MM.1S (cell line): ENCODE measurements around the gene SORBS2.

Source experiments
- DNase-seq: peaks from one replicate; pipeline ENCODE4 v3.0.0-alpha.2; 2015
- H2AFZ ChIP-seq: fragments of 300-600 bp; sonication (generic); 2 replicates; pipeline ENCODE4 v1.6.0; 2016; ENCODE audit warnings: antibody characterized with exemption, low read length
- H3F3A ChIP-seq: fragments of 300-600 bp; sonication (generic); 2 replicates; pipeline ENCODE4 v1.6.1; 2016; ENCODE audit warnings: mild to moderate bottlenecking, antibody characterized with exemption, low read length, moderate library complexity, mixed read lengths; ENCODE audit not compliant: insufficient read depth
- H3K27ac ChIP-seq: fragments of 300-600 bp; sonication (generic); 2 replicates; pipeline ENCODE4 v1.5.1; 2016; ENCODE audit warnings: mild to moderate bottlenecking, low read length
- H3K27me3 ChIP-seq: fragments of 300-600 bp; sonication (generic); replicated peaks from 2 replicates; pipeline ENCODE4 v1.6.0; 2016; ENCODE audit warnings: low read length; ENCODE audit not compliant: insufficient read depth
- H3K36me3 ChIP-seq: fragments of 300-600 bp; sonication (generic); replicated peaks from 2 replicates; pipeline ENCODE4 v1.6.1; 2016; ENCODE audit warnings: mild to moderate bottlenecking, low read length, mixed read lengths; ENCODE audit not compliant: insufficient read depth
- H3K4me1 ChIP-seq: fragments of 300-600 bp; sonication (generic); 2 replicates; pipeline ENCODE4 v1.6.1; 2016; ENCODE audit warnings: low read length, mixed read lengths
- H3K4me2 ChIP-seq: fragments of 300-600 bp; sonication (generic); 2 replicates; pipeline ENCODE4 v1.6.0; 2016; ENCODE audit warnings: low read depth, low read length
- H3K4me3 ChIP-seq: fragments of 300-600 bp; sonication (generic); 2 replicates; pipeline ENCODE4 v1.5.1; 2016; ENCODE audit warnings: low read length, mixed read lengths
- H3K79me2 ChIP-seq: fragments of 300-600 bp; sonication (generic); 2 replicates; pipeline ENCODE4 v1.6.1; 2016; ENCODE audit warnings: mixed run types, low read length, mixed read lengths
- H3K9ac ChIP-seq: fragments of 300-600 bp; sonication (generic); 2 replicates; pipeline ENCODE4 v1.6.1; 2016; ENCODE audit warnings: low read length, mixed read lengths
- H3K9me2 ChIP-seq: fragments of 300-600 bp; sonication (generic); replicated peaks from 2 replicates; pipeline ENCODE4 v1.6.1; 2016; ENCODE audit warnings: mild to moderate bottlenecking, low read length, mixed read lengths; ENCODE audit not compliant: insufficient read depth
- H3K9me3 ChIP-seq: fragments of 300-600 bp; sonication (generic); replicated peaks from 2 replicates; pipeline ENCODE4 v1.6.1; 2016; ENCODE audit warnings: mild to moderate bottlenecking, low read length, mixed read lengths; ENCODE audit not compliant: insufficient read depth
- H4K20me1 ChIP-seq: fragments of 300-600 bp; sonication (generic); 2 replicates; pipeline ENCODE4 v1.6.1; 2016; ENCODE audit warnings: mild to moderate bottlenecking, low read length, moderate library complexity, mixed read lengths; ENCODE audit not compliant: insufficient read depth
- EZH2 ChIP-seq: fragments of 300-600 bp; sonication (generic); optimal IDR thresholded peaks from 2 replicates; pipeline ENCODE3; 2017; ENCODE audit warnings: low read depth, mild to moderate bottlenecking, antibody characterized with exemption, low read length, mixed read lengths
- EZH2phosphoT487 ChIP-seq: fragments of 300-600 bp; sonication (generic); IDR thresholded peaks from 2 replicates; pipeline ENCODE4 v1.6.1; 2018; ENCODE audit warnings: antibody characterized with exemption, low read length
- TF ChIP-seq, protein P1 (sequence below): fragments of 300-600 bp; sonication (generic); IDR thresholded peaks from 2 replicates; pipeline ENCODE4 v1.5.1; 2016; ENCODE audit warnings: antibody characterized with exemption, low read length, mixed read lengths

SORBS2 gene

DNA sequence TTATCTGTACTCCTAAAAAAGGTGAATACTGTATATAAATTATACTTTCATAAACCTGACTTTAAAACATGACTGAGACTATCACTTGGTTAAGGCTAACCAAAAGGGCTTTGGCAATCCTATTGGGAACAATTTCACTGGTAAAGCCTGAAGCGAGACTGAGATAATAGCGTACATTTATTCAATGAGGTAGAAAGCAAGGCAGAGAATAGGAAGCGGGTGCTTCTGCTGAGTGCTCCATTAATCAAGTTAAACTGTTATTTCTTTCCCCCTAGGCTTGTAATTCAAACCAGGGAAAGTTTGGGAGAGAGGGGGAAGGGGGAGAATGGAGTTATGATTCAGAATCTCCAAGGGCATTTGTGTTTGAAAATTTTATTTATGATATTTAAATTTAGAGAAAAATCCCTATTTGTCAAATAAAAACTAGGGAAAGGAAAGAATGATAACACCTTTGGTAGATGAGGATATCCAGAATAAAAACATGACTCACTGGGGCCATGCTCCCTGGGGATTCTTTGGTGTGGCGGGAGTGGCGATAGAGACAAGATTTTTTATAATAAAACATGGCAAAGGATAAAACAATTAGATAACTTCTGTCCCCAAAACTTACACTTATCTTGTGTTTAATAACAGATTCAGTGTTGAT lies 34.6 kb upstream of the SORBS2 start:
- no peaks in the 10 kb centered on the region for H4K20me1 ChIP-seq
- no peak for DNase-seq
- H3K9me3 ChIP-seq, result no peaks in the 10 kb centered on the region
- H3K9me2 ChIP-seq, result no peaks in the 10 kb centered on the region
- TF ChIP-seq, protein P1, sequence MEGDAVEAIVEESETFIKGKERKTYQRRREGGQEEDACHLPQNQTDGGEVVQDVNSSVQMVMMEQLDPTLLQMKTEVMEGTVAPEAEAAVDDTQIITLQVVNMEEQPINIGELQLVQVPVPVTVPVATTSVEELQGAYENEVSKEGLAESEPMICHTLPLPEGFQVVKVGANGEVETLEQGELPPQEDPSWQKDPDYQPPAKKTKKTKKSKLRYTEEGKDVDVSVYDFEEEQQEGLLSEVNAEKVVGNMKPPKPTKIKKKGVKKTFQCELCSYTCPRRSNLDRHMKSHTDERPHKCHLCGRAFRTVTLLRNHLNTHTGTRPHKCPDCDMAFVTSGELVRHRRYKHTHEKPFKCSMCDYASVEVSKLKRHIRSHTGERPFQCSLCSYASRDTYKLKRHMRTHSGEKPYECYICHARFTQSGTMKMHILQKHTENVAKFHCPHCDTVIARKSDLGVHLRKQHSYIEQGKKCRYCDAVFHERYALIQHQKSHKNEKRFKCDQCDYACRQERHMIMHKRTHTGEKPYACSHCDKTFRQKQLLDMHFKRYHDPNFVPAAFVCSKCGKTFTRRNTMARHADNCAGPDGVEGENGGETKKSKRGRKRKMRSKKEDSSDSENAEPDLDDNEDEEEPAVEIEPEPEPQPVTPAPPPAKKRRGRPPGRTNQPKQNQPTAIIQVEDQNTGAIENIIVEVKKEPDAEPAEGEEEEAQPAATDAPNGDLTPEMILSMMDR, result no peak
- TF ChIP-seq EZH2, result no peak
- no peak for TF ChIP-seq EZH2phosphoT487
- H3K4me2 ChIP-seq, result no peak overlapping the region
- H3K36me3 ChIP-seq, result no peaks in the 10 kb centered on the region
- H3F3A ChIP-seq, result no peaks in the 10 kb centered on the region
- H2AFZ ChIP-seq, result no peak overlapping the region
- H3K9ac ChIP-seq, result no peak overlapping the region
- H3K27me3 ChIP-seq, result no peaks in the 10 kb centered on the region
- H3K79me2 ChIP-seq, result no peaks in the 10 kb centered on the region
- H3K4me1 ChIP-seq, result no peaks in the 10 kb centered on the region
- no peak overlapping the region for H3K27ac ChIP-seq
- H3K4me3 ChIP-seq, result no peak overlapping the region

DNA sequence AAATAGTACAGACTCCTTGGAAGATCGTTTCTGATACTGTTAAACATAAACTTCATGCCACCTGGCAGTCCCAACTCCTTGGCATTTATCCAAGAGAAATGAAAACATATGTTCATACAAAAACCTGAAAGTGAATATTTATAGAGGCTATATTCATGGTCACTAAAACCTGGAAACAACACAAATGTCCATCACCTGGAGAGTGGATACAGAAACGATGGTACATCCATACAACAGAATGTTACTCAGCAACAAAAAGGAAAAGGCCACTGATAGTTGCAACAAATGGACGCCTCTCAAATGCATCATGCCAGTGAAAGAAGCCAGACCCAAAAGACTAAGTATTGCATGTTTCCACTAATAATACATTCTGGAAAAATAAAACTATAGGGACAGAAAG lies 34.0 kb upstream of the SORBS2 start:
- no peak for DNase-seq

DNA sequence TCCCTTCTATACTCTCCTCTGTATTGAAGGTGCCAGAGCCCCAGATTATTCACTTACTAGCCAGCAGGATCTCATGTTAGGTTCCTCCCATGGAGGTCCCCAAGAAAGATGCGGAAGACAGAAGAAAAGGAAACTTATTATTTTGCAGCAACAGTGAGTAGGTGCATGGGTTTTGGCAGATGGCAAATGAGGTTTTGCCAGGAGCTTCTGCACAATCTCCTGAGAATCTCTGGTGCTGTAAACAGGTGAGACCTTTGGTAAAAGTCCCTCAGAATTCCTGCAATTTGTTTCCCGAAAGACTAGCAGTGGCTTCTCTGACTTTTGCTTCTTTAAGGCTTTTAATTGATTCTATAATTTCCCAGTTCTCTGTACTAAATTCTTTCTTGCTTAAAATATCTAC lies 29.5 kb upstream of the SORBS2 start:
- Histone ChIP-seq H3F3A (no peaks in the 10 kb centered on the region), H3K4me1 (no peaks in the 10 kb centered on the region)

More for the DNA sequence above, 34.0 kb upstream of the SORBS2 start:
- Histone ChIP-seq H3K4me3 (no peak overlapping the region), H4K20me1 (no peaks in the 10 kb centered on the region), H3K4me2 (no peak overlapping the region), H3K9ac (no peak overlapping the region), H3K27me3 (no peaks in the 10 kb centered on the region), H3F3A (no peaks in the 10 kb centered on the region), H3K36me3 (no peaks in the 10 kb centered on the region), H2AFZ (no peak overlapping the region), H3K9me2 (no peaks in the 10 kb centered on the region), H3K27ac (no peak overlapping the region), H3K9me3 (no peaks in the 10 kb centered on the region), H3K79me2 (no peaks in the 10 kb centered on the region), H3K4me1 (no peaks in the 10 kb centered on the region)
- TF ChIP-seq EZH2 (no peak), EZH2phosphoT487 (no peak)
- TF ChIP-seq, protein P1, result no peak

More for the DNA sequence above, 29.5 kb upstream of the SORBS2 start:
- H3K9ac ChIP-seq, result no peak overlapping the region
- H3K4me2 ChIP-seq, result no peak overlapping the region
- H3K27ac ChIP-seq, result no peak overlapping the region
- H4K20me1 ChIP-seq, result no peaks in the 10 kb centered on the region
- no peak overlapping the region for H2AFZ ChIP-seq
- no peaks in the 10 kb centered on the region for H3K9me2 ChIP-seq
- H3K4me3 ChIP-seq, result no peak overlapping the region
- no peak for TF ChIP-seq EZH2
- TF ChIP-seq EZH2phosphoT487, result no peak
- TF ChIP-seq, protein P1, result no peak
- no peaks in the 10 kb centered on the region for H3K9me3 ChIP-seq
- no peaks in the 10 kb centered on the region for H3K27me3 ChIP-seq
- no peaks in the 10 kb centered on the region for H3K36me3 ChIP-seq
- no peak for DNase-seq
- H3K79me2 ChIP-seq, result no peaks in the 10 kb centered on the region
